Endothelial cell of umbilical vein (primary cell): ENCODE results near the gene ATP11B. TPM values are rescaled to one million over a fixed set of nuclear protein-coding genes. Genes with fewer than 3 reads are reported as not detected.

Experiments used
- BruUV-seq: library from RNA; stranded (reverse); fragments of 400-500 nt; replicated peaks from 2 replicates; lab custom pipeline; 2021; lab: Mats Ljungman, UMichigan
- CTCF ChIA-PET: fragments of 300-600, 350-600 bp; sonication (Branson Sonifier 250); formaldehyde crosslinking; loops from one replicate; lab custom pipeline; 2021; ENCODE audit warnings: antibody characterized with exemption, inconsistent platforms; lab: Charles Lee
- POLR2A ChIA-PET: fragments of 300-600, 350-600 bp; sonication (Branson Sonifier 250); formaldehyde crosslinking; loops from one replicate; lab custom pipeline; 2021; ENCODE audit warnings: antibody characterized with exemption, inconsistent platforms; lab: Charles Lee
- DNase-seq: peaks from one replicate; pipeline ENCODE4 v3.0.0-alpha.2; 2011; ENCODE audit warnings: low read depth, low spot score
- FAIRE-seq: peaks from 2 replicates; lab custom pipeline; 2011; peaks lifted over from hg19 to GRCh38; lab: Jason Lieb, UNC
- H2AFZ ChIP-seq: 2 replicates; pipeline ENCODE4 v1.6.0; 2012; ENCODE audit warnings: low read depth, low read length, control low read depth, inconsistent platforms
- H3K27ac ChIP-seq: 2 replicates; pipeline ENCODE4 v1.5.1; 2011; ENCODE audit warnings: low read depth, mild to moderate bottlenecking, control low read depth, low read length, moderate library complexity; ENCODE audit not compliant: insufficient read depth
- H3K27me3 ChIP-seq, 2 experiments: 2 replicates each; pipeline versions ENCODE4 v1.6.0 to v1.6.1; 2011; ENCODE audit warnings: low read length in 2 of 2, mixed read lengths in 1 of 2; ENCODE audit not compliant: control insufficient read depth in 2 of 2, insufficient read depth in 2 of 2
- H3K36me3 ChIP-seq, 2 experiments: 2 replicates in 1 of 2; 3 replicates in 1 of 2; pipeline ENCODE4 v1.5.1; 2011; ENCODE audit warnings: low read length in 2 of 2, mild to moderate bottlenecking in 1 of 2, moderate library complexity in 1 of 2; ENCODE audit not compliant: control insufficient read depth in 2 of 2, insufficient read depth in 2 of 2; ENCODE audit errors: extremely low read depth in 1 of 2
- H3K4me1 ChIP-seq: 3 replicates; pipeline ENCODE4 v1.5.1; 2011; ENCODE audit warnings: mild to moderate bottlenecking, low read length; ENCODE audit not compliant: control insufficient read depth, insufficient read depth; ENCODE audit errors: extremely low read depth
- H3K4me2 ChIP-seq: 2 replicates; pipeline ENCODE4 v1.6.1; 2011; ENCODE audit warnings: low read length, control low read depth, mixed read lengths; ENCODE audit not compliant: insufficient read depth
- H3K4me3 ChIP-seq, 3 experiments: fragments of 200-600 bp in 1 of 3; sonication (generic), shearing (Covaris generic) in 1 of 3; replicated peaks in 1 of 3; 2 replicates each; pipeline ENCODE4 v1.5.1; 2011 to 2016; ENCODE audit warnings: control low read depth in 3 of 3, low read length in 3 of 3, mild to moderate bottlenecking in 2 of 3, inconsistent platforms in 1 of 3, low read depth in 1 of 3, moderate library complexity in 1 of 3; ENCODE audit not compliant: insufficient read depth in 1 of 3
- H3K79me2 ChIP-seq: 2 replicates; pipeline ENCODE4 v1.6.0; 2012; ENCODE audit warnings: low read length, inconsistent platforms; ENCODE audit not compliant: control insufficient read depth, insufficient read depth
- H3K9ac ChIP-seq: replicated peaks from 2 replicates; pipeline ENCODE3; 2011; ENCODE audit warnings: low read length, control low read depth; ENCODE audit not compliant: insufficient read depth; ENCODE audit errors: extremely low read depth
- H3K9me1 ChIP-seq: replicated peaks from 3 replicates; pipeline ENCODE4 v1.6.0; 2011; ENCODE audit warnings: mild to moderate bottlenecking, low read length; ENCODE audit not compliant: control insufficient read depth, insufficient read depth; ENCODE audit errors: extremely low read depth
- H3K9me3 ChIP-seq: replicated peaks from 2 replicates; pipeline ENCODE4 v1.5.1; 2012; ENCODE audit warnings: low read length, inconsistent platforms; ENCODE audit not compliant: control insufficient read depth, insufficient read depth
- H4K20me1 ChIP-seq: replicated peaks from 2 replicates; pipeline ENCODE3; 2011; ENCODE audit warnings: mild to moderate bottlenecking, low read length; ENCODE audit not compliant: control insufficient read depth, insufficient read depth; ENCODE audit errors: extremely low read depth
- EZH2 ChIP-seq: IDR thresholded peaks from 2 replicates; pipeline ENCODE4 v1.6.1; 2012; ENCODE audit warnings: borderline replicate concordance, low read depth, mild to moderate bottlenecking, moderate library complexity, low read length, inconsistent platforms; ENCODE audit not compliant: severe bottlenecking
- FOS ChIP-seq: IDR thresholded peaks from 2 replicates; pipeline ENCODE4 v1.6.1; 2011; ENCODE audit warnings: mild to moderate bottlenecking, low read length, moderate library complexity, borderline replicate concordance; ENCODE audit not compliant: insufficient read depth
- GATA2 ChIP-seq: IDR thresholded peaks from 2 replicates; pipeline ENCODE4 v1.7.0; 2011; ENCODE audit warnings: low read depth, mild to moderate bottlenecking, moderate library complexity, mixed read lengths, low read length; ENCODE audit not compliant: insufficient read length, insufficient read depth
- JUN ChIP-seq: IDR thresholded peaks from 2 replicates; pipeline ENCODE4 v1.6.1; 2011; ENCODE audit warnings: borderline replicate concordance, low read depth; ENCODE audit not compliant: insufficient read length, insufficient read depth
- MYC ChIP-seq: IDR thresholded peaks from one replicate; pipeline ENCODE4 v1.6.1; 2011; ENCODE audit warnings: mild to moderate bottlenecking, low read depth, low read length
- POLR2A ChIP-seq: IDR thresholded peaks from 2 replicates; pipeline ENCODE4 v1.6.1; 2012; ENCODE audit warnings: low read depth, mild to moderate bottlenecking, control low read depth, low read length
- POLR2AphosphoS5 ChIP-seq: IDR thresholded peaks from 2 replicates; pipeline ENCODE4 v1.6.1; 2012; ENCODE audit warnings: low read depth, mild to moderate bottlenecking, control low read depth, low read length, moderate library complexity; ENCODE audit not compliant: insufficient read depth
- dilution Hi-C: fragments of 300-500 bp; cut with MboI; formaldehyde crosslinking; loops from one replicate; pipeline ENCODE4 v1.15.0; 2019; ENCODE audit warnings: low sequenced_read_pairs; ENCODE audit not compliant: extremely low pct_ligation_motif_present
- intact Hi-C: fragments of 100-400 bp; cut with micrococcal nuclease; formaldehyde crosslinking; loops from one replicate; pipeline ENCODE4 v1.10.0; 2022
- polyA plus RNA-seq, 4 experiments: library from polyadenylated mRNA; depleted of rRNA in 3 of 4; stranded (reverse) in 3 of 4; unstranded in 1 of 4; fragments of >200 nt; gene quantifications; 2 replicates each; pipeline versions ENCODE4 v1.2.1 to v1.2.3, GENCODE V29; 2011 to 2012; ENCODE audit warnings: missing spikeins in 1 of 4
- total RNA-seq: library from RNA; stranded (reverse); gene quantifications from 2 replicates; pipeline ENCODE4 v1.2.3, GENCODE V29; 2021
- TF ChIP-seq, protein P1 (sequence below), 2 donors: IDR thresholded peaks; 1 replicate in 1 of 2; 2 replicates in 1 of 2; pipeline ENCODE4 v1.5.1; 2011; ENCODE audit warnings: low read length in 2 of 2, mild to moderate bottlenecking in 2 of 2, moderate library complexity in 2 of 2, control low read depth in 1 of 2, inconsistent platforms in 1 of 2, low read depth in 1 of 2; ENCODE audit not compliant: insufficient read depth in 1 of 2; ENCODE audit errors: extremely low read depth in 1 of 2
- TF ChIP-seq, protein P2 (sequence below): IDR thresholded peaks from 2 replicates; pipeline ENCODE4 v1.6.1; 2011; ENCODE audit not compliant: insufficient read depth, insufficient read length

ATP11B gene
- total and polyA plus RNA-seq, 2 donors (not counting 3 experiments of a cell fraction or from before 2014, with no cell fraction given) = 10.1 to 49.3 TPM

DNA sequence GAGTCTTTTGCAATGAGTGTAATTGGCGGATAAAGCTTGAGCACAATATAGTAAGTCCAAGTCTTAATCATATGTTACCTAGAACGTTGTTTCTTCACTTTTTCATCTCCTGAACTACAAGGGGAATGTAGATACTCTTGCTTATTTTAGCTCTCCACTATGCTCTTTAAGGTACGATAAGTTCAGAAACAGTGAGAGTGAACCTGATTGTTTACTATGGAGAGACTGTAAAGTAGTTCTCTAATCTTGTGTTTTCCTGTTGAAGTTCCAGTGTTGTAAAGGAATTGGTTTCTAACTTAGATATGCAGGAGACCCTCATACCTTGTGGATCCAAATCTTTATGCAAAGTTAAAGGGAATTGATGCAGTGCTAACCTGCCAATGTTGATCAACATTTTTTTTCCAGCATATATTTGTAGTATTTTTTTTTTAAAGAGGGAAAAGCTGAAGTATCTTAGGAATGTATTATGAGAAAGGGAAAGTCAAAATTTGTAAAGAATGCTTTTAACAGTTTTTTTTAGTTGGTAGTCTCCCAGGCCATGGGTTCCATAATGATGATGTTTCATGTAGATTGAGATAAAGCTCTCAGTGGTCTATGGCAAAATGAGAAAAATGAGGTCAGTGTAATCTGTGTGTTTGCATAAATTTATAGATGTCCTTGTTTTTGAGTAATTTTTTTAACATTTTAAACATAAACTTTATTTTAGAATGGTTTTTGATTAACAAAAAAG is 14.9 kb downstream of the ATP11B start:
- no peak overlapping the region for H3K4me2 ChIP-seq
- H3K9me1 ChIP-seq = no peaks in the 10 kb centered on the region
- peaks cover 7% of the 10 kb centered on the region for H4K20me1 ChIP-seq
- TF ChIP-seq POLR2A = no peak
- no peak for TF ChIP-seq POLR2AphosphoS5
- no peak for TF ChIP-seq FOS
- TF ChIP-seq, protein P1, sequence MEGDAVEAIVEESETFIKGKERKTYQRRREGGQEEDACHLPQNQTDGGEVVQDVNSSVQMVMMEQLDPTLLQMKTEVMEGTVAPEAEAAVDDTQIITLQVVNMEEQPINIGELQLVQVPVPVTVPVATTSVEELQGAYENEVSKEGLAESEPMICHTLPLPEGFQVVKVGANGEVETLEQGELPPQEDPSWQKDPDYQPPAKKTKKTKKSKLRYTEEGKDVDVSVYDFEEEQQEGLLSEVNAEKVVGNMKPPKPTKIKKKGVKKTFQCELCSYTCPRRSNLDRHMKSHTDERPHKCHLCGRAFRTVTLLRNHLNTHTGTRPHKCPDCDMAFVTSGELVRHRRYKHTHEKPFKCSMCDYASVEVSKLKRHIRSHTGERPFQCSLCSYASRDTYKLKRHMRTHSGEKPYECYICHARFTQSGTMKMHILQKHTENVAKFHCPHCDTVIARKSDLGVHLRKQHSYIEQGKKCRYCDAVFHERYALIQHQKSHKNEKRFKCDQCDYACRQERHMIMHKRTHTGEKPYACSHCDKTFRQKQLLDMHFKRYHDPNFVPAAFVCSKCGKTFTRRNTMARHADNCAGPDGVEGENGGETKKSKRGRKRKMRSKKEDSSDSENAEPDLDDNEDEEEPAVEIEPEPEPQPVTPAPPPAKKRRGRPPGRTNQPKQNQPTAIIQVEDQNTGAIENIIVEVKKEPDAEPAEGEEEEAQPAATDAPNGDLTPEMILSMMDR (IDR thresholded peaks at IDR 0.05; ENCODE audit: extremely low read depth in 1 of 2, insufficient read depth in 1 of 2, low read depth in 1 of 2, low read length in 2 of 2) = no peak
- TF ChIP-seq, protein P2, sequence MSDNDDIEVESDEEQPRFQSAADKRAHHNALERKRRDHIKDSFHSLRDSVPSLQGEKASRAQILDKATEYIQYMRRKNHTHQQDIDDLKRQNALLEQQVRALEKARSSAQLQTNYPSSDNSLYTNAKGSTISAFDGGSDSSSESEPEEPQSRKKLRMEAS = no peak
- no peak for TF ChIP-seq EZH2
- TF ChIP-seq MYC = no peak
- TF ChIP-seq GATA2 = no peak
- no peak for TF ChIP-seq JUN
- no peaks in the 10 kb centered on the region for H3K9me3 ChIP-seq
- no peak overlapping the region for H3K9ac ChIP-seq
- ChIA-PET POLR2A (interaction anchor here (0.9 kb wide), 1 partner anchor 94 kb away, joined by 4 read pairs; no protein-coding TSS in a partner anchor), CTCF (interaction anchor here (1.3 to 2.3 kb wide), 4 partner anchors 9 to 95 kb away, joined by 3 to 12 read pairs (median 4); no protein-coding TSS in a partner anchor)
- H3K4me3 ChIP-seq = no peak overlapping the region
- peaks cover 81% of the 10 kb centered on the region for H3K79me2 ChIP-seq
- no peak for DNase-seq
- peaks cover 20% of the 10 kb centered on the region for H3K4me1 ChIP-seq
- intact Hi-C loops = no loop called here
- no TSS peak for BruUV-seq
- no peak overlapping the region for H3K27ac ChIP-seq
- H2AFZ ChIP-seq = no peak overlapping the region
- no peaks in the 10 kb centered on the region for H3K27me3 ChIP-seq
- no peaks in the 10 kb centered on the region for H3K36me3 ChIP-seq
- dilution Hi-C loops = no loop called here
- no peak for FAIRE-seq
